Purkinje cell (primary cell): ENCODE measurements around the gene TRIM72. TPM values are rescaled to one million over a fixed set of nuclear protein-coding genes. Genes with fewer than 3 reads are reported as not detected.

Experiments used
- polyA plus RNA-seq: library from polyadenylated mRNA; unstranded; fragments of >200 nt; fragmentation: Nextera tagmentation; gene quantifications from 2 replicates; pipeline ENCODE4 v1.2.1, GENCODE V29; 2014

TRIM72 gene
- not detected in 2 replicates for polyA plus RNA-seq

GRCh38 chr16:31213877-31214707, at the start of gene TRIM72:
TSS of gene TRIM72 (plus strand) at chr16:31214119. CDS start at chr16:31214739, 620 bp downstream.

GRCh38 chr16:31179747-31180459, 34.0 kb upstream of the TRIM72 start, which contains the start of gene FUS:
TSS of gene FUS (plus strand) at chr16:31180139. CDS start at chr16:31180215, 76 bp downstream.

GRCh38 chr16:31202414-31203375, 11.2 kb upstream of the TRIM72 start, which contains the start of gene PYCARD:
TSS of gene PYCARD (minus strand) at chr16:31202760. CDS start at chr16:31202690, 70 bp downstream.

GRCh38 chr16:31216422-31217135, 2.7 kb downstream of the TRIM72 start, which contains the start of gene PYDC1:
TSS of gene PYDC1 (minus strand) at chr16:31217135. CDS start at chr16:31217028, 107 bp downstream.

Other genes with a start within 250 kb of the TRIM72 start
- not detected in 2 replicates for gene HSD3B7, start 228.9 kb upstream of the TRIM72 start, polyA plus RNA-seq
- gene STX1B, start 203.5 kb upstream of the TRIM72 start, polyA plus RNA-seq, result 2.5 and 3.0 TPM in 2 replicates
- 15.6 and 16.6 TPM in 2 replicates for gene STX4, start 180.6 kb upstream of the TRIM72 start, polyA plus RNA-seq
- gene ZNF668, start 139.9 kb upstream of the TRIM72 start, polyA plus RNA-seq, result 0.11 TPM in 1 of 2 replicates, not detected in the other
- gene ZNF646, start 139.7 kb upstream of the TRIM72 start, polyA plus RNA-seq, result 0.20 and 0.43 TPM in 2 replicates
- not detected in 2 replicates for gene PRSS53, start 125.2 kb upstream of the TRIM72 start, polyA plus RNA-seq
- 47.0 and 48.3 TPM in 2 replicates for gene VKORC1, start 119.3 kb upstream of the TRIM72 start, polyA plus RNA-seq
- 8.4 and 10.6 TPM in 2 replicates for gene BCKDK, start 105.7 kb upstream of the TRIM72 start, polyA plus RNA-seq
- 16.0 and 16.5 TPM in 2 replicates for gene KAT8, start 96.5 kb upstream of the TRIM72 start, polyA plus RNA-seq
- not detected in 2 replicates for gene PRSS8, start 78.4 kb upstream of the TRIM72 start, polyA plus RNA-seq
- gene PRSS36, start 64.1 kb upstream of the TRIM72 start, polyA plus RNA-seq, result 0.43 and 1.8 TPM in 2 replicates
- gene FUS, start 34.0 kb upstream of the TRIM72 start, polyA plus RNA-seq, result 41.0 and 45.9 TPM in 2 replicates
- gene PYCARD, start 11.4 kb upstream of the TRIM72 start, polyA plus RNA-seq, result 0.41 TPM in 1 of 2 replicates, not detected in the other
- 0.94 and 1.6 TPM in 2 replicates for gene PYDC1, start 3.0 kb downstream of the TRIM72 start, polyA plus RNA-seq
- gene ITGAM, start 45.9 kb downstream of the TRIM72 start, polyA plus RNA-seq, result not detected in 2 replicates
- gene ITGAX, start 141.1 kb downstream of the TRIM72 start, polyA plus RNA-seq, result 0.28 TPM in 1 of 2 replicates, not detected in the other
- gene ITGAD, start 179.2 kb downstream of the TRIM72 start, polyA plus RNA-seq, result not detected in 2 replicates
- gene COX6A2, start 214.2 kb downstream of the TRIM72 start, polyA plus RNA-seq, result 2.4 and 2.8 TPM in 2 replicates
- gene ZNF843, start 228.7 kb downstream of the TRIM72 start, polyA plus RNA-seq, result 0.20 and 0.83 TPM in 2 replicates
- gene ARMC5, start 245.4 kb downstream of the TRIM72 start, polyA plus RNA-seq, result 0.35 and 2.5 TPM in 2 replicates